Esophagus squamous epithelium (tissue), 4 donors: Measurements from ENCODE around the gene KCNQ4.

Source experiments
- CTCF ChIP-seq, 6 experiments: fragments of 450-650 bp in 4 of 6; fragments of 200-600 bp in 2 of 6; sonication (generic) in 2 of 6; IDR thresholded peaks; one replicate each; pipeline ENCODE4 v1.5.1; 2016 to 2019; ENCODE audit warnings: antibody characterized with exemption in 6 of 6, mild to moderate bottlenecking in 4 of 6, moderate library complexity in 4 of 6
- POLR2A ChIP-seq, 4 donors: fragments of 450-650 bp; IDR thresholded peaks; one replicate each; pipeline ENCODE4 v1.6.1; 2017; ENCODE audit warnings: antibody characterized with exemption in 4 of 4, mild to moderate bottlenecking in 4 of 4, moderate library complexity in 3 of 4

DNA sequence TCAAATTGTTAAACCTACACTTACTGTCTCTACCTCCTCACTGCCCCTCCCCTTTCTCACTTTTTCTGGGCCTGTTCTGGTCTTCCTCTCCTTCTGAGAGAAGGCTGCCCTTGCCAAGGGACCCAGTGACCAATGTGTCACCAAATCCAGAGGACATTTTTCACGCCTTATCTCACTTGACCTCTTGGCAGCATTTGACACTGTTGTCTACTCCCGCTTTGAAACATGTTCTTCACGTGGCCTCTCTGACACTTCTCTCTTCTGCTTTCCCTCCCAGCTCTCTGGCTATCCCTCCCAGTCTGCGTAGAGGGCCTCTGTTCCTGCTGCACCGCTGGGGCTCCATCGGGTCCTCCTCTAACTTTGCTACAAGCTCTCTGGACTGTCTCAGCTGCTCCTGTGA, 25.3 kb downstream of the KCNQ4 start:
- no peak for TF ChIP-seq POLR2A (IDR thresholded peaks at IDR 0.05)
- TF ChIP-seq CTCF (IDR thresholded peaks at IDR 0.05) = no peak
